NOMO-1 treated with dmso at 0.1 percent for 144 hours (cell line): ENCODE results near the gene DRAM1.
"Not testable (repeated sequence)": the region's sequence is repeated elsewhere in the genome, so short reads cannot be mapped to it uniquely, and the experiment has no call there.

Source experiments
- DNase-seq: peaks from one replicate; lab custom pipeline; 2025; ENCODE audit not compliant: unreplicated experiment; lab: John Stamatoyannopoulos, UW

The DRAM1 gene

GRCh38 chr12:101858361-101858760 is 19.0 kb upstream of the DRAM1 start:
- no peak for DNase-seq

GRCh38 chr12:101859664-101860607 is 17.4 kb upstream of the DRAM1 start:
- no peak for DNase-seq

GRCh38 chr12:101861688-101862087 is 15.7 kb upstream of the DRAM1 start:
- not testable (repeated sequence) for DNase-seq

GRCh38 chr12:101862245-101862644 is 15.1 kb upstream of the DRAM1 start:
- no peak for DNase-seq

GRCh38 chr12:101863981-101864380 is 13.4 kb upstream of the DRAM1 start:
- no peak for DNase-seq

- DNase-seq = no peak
These were observed 10.6 kb upstream of the DRAM1 start for GRCh38 chr12:101866615-101867373.

- not testable (repeated sequence) for DNase-seq
These were observed 9.8 kb upstream of the DRAM1 start for GRCh38 chr12:101867619-101868018.

- no peak for DNase-seq
These were observed 6.5 kb upstream of the DRAM1 start for GRCh38 chr12:101870925-101871324.

GRCh38 chr12:101875162-101875561 is 2.2 kb upstream of the DRAM1 start:
- no peak for DNase-seq

GRCh38 chr12:101876322-101876860 is 989 bp upstream of the DRAM1 start:
- no peak for DNase-seq

- DNase-seq = no peak
These were observed 444 bp downstream of the DRAM1 start for GRCh38 chr12:101877806-101878242.

GRCh38 chr12:101878243-101878821 is 952 bp downstream of the DRAM1 start:
- DNase-seq = no peak

- no peak for DNase-seq
These were observed 3.4 kb downstream of the DRAM1 start for GRCh38 chr12:101880769-101881168.

- DNase-seq = no peak
These were observed 3.8 kb downstream of the DRAM1 start for GRCh38 chr12:101881228-101881627.

- no peak for DNase-seq
These were observed 6.8 kb downstream of the DRAM1 start for GRCh38 chr12:101884174-101884573.

- not testable (repeated sequence) for DNase-seq
These were observed 7.5 kb downstream of the DRAM1 start for GRCh38 chr12:101884781-101885340.

GRCh38 chr12:101885912-101886561 is 8.7 kb downstream of the DRAM1 start:
- no peak for DNase-seq

- no peak for DNase-seq
These were observed 11.9 kb downstream of the DRAM1 start for GRCh38 chr12:101889211-101889752.

- DNase-seq = peak; percentile 97
These were observed 14.1 kb downstream of the DRAM1 start for GRCh38 chr12:101891462-101891971.

- DNase-seq = no peak
These were observed 15.4 kb downstream of the DRAM1 start for GRCh38 chr12:101892794-101893193.
